HCT116 (cell line): ENCODE data around the gene RAPGEF2. TPM values are rescaled to one million over a fixed set of nuclear protein-coding genes. Genes with fewer than 3 reads are reported as not detected.

ENCODE experiments used
- ATAC-seq: fragments of 200-7000 bp; cut with Tn5 transposase; 2 replicates; pipeline ENCODE4 v1.9.1; 2020; ENCODE audit warnings: mild to moderate bottlenecking, moderate library complexity
- BruUV-seq: library from RNA; stranded (reverse); fragments of 400-500 nt; replicated peaks from 2 replicates; lab custom pipeline; 2021; lab: Mats Ljungman, UMichigan
- CTCF ChIA-PET: fragments of 300-600 bp; sonication (Branson Sonifier 250); formaldehyde crosslinking; loops from one replicate; lab custom pipeline; 2021; ENCODE audit warnings: antibody characterized with exemption; lab: Charles Lee
- POLR2A ChIA-PET: fragments of 300-600, 350-600 bp; sonication (Branson Sonifier 250); formaldehyde crosslinking; loops from one replicate; lab custom pipeline; 2021; ENCODE audit warnings: antibody characterized with exemption; lab: Charles Lee
- RAD21 ChIA-PET, 2 experiments: fragments of 300-600 bp; sonication (Branson Sonifier 250); formaldehyde crosslinking; loops; one replicate each; lab custom pipeline; 2023; ENCODE audit warnings: low total read pairs in 2 of 2; ENCODE audit not compliant: uncharacterized antibody in 2 of 2, unreplicated experiment in 2 of 2, low non-redundant PET in 1 of 2; lab: Charles Lee
- DNase-seq: peaks from one replicate; pipeline ENCODE4 v3.0.0-alpha.2; 2010; ENCODE audit warnings: low read depth, low spot score
- H2AFZ ChIP-seq: fragments of 200-600 bp; shearing (Covaris generic), sonication (generic); 2 replicates; pipeline ENCODE4 v1.6.1; 2017; ENCODE audit warnings: low read depth, mixed run types, mixed read lengths, antibody characterized with exemption, low read length; ENCODE audit not compliant: poor library complexity, severe bottlenecking
- H3K27ac ChIP-seq: 2 replicates; pipeline ENCODE4 v1.5.1; 2012; ENCODE audit warnings: low read depth, low read length
- H3K27me3 ChIP-seq: fragments of 200-600 bp; sonication (generic); 2 replicates; pipeline ENCODE4 v1.6.1; 2016; ENCODE audit warnings: mixed run types, low read length, mixed read lengths; ENCODE audit not compliant: insufficient read depth
- H3K36me3 ChIP-seq, 2 experiments: fragments of 200-500 bp in 1 of 2; fragments of 200-600 bp in 1 of 2; sonication (Bioruptor generic) in 1 of 2; sonication (generic) in 1 of 2; 2 replicates each; pipeline versions ENCODE4 v1.5.1 to v1.6.1; 2014 to 2016; ENCODE audit warnings: low read length in 2 of 2, inconsistent platforms in 1 of 2, mixed read lengths in 1 of 2, mixed run types in 1 of 2; ENCODE audit not compliant: insufficient read depth in 2 of 2, control insufficient read depth in 1 of 2
- H3K4me1 ChIP-seq, 2 experiments: fragments of 200-600 bp in 1 of 2; sonication (generic) in 1 of 2; 2 replicates each; pipeline versions ENCODE4 v1.5.1 to v1.6.1; 2012 to 2017; ENCODE audit warnings: low read length in 2 of 2, inconsistent platforms in 1 of 2, mild to moderate bottlenecking in 1 of 2, mixed read lengths in 1 of 2, mixed run types in 1 of 2, moderate library complexity in 1 of 2; ENCODE audit not compliant: insufficient read depth in 2 of 2, control insufficient read depth in 1 of 2
- H3K4me2 ChIP-seq: fragments of 200-600 bp; sonication (generic); 2 replicates; pipeline ENCODE4 v1.6.1; 2017; ENCODE audit warnings: mixed run types, low read length, mixed read lengths
- H3K4me3 ChIP-seq, 2 experiments: fragments of 200-600 bp in 1 of 2; sonication (generic) in 1 of 2; replicated peaks in 1 of 2; 2 replicates each; pipeline ENCODE4 v1.5.1; 2011 to 2016; ENCODE audit warnings: low read length in 2 of 2, control low read depth in 1 of 2, low read depth in 1 of 2, mild to moderate bottlenecking in 1 of 2, mixed read lengths in 1 of 2, mixed run types in 1 of 2
- H3K79me2 ChIP-seq: fragments of 200-600 bp; sonication (generic); 2 replicates; pipeline ENCODE4 v1.6.1; 2017; ENCODE audit warnings: mild to moderate bottlenecking, mixed run types, low read length, moderate library complexity, mixed read lengths; ENCODE audit not compliant: insufficient read depth
- H3K9ac ChIP-seq: fragments of 200-600 bp; sonication (generic); 2 replicates; pipeline ENCODE4 v1.6.1; 2016; ENCODE audit warnings: low read length, mixed read lengths
- H3K9me2 ChIP-seq: fragments of 200-600 bp; sonication (generic), shearing (Covaris generic); 2 replicates; pipeline ENCODE4 v1.6.1; 2017; ENCODE audit warnings: mixed run types, mild to moderate bottlenecking, moderate library complexity; ENCODE audit not compliant: insufficient read depth
- H3K9me3 ChIP-seq, 2 experiments: fragments of 200-500 bp in 1 of 2; fragments of 200-600 bp in 1 of 2; sonication (Bioruptor generic) in 1 of 2; sonication (generic) in 1 of 2; 2 replicates each; pipeline ENCODE4 v1.6.1; 2014 to 2017; ENCODE audit warnings: low read length in 2 of 2, mixed read lengths in 2 of 2, inconsistent platforms in 1 of 2, low read depth in 1 of 2, mild to moderate bottlenecking in 1 of 2, mixed run types in 1 of 2, moderate library complexity in 1 of 2; ENCODE audit not compliant: control insufficient read depth in 1 of 2, insufficient read depth in 1 of 2
- H4K20me1 ChIP-seq: fragments of 200-600 bp; sonication (generic), shearing (Covaris generic); 2 replicates; pipeline ENCODE4 v1.6.1; 2017; ENCODE audit warnings: mixed run types, mild to moderate bottlenecking, moderate library complexity; ENCODE audit not compliant: insufficient read depth
- ATF3 ChIP-seq: IDR thresholded peaks from 2 replicates; pipeline ENCODE4 v1.6.1; 2012
- CBX3 ChIP-seq: IDR thresholded peaks from 2 replicates; pipeline ENCODE4 v1.6.1; 2012; ENCODE audit warnings: low read depth
- CEBPB ChIP-seq: IDR thresholded peaks from 2 replicates; pipeline ENCODE4 v1.6.1; 2012; ENCODE audit warnings: low read depth
- EZH2 ChIP-seq: fragments of 200-600 bp; sonication (generic); IDR thresholded peaks from 2 replicates; pipeline ENCODE4 v1.6.1; 2017; ENCODE audit warnings: antibody characterized with exemption, mixed run types
- EZH2phosphoT487 ChIP-seq: fragments of 200-600 bp; IDR thresholded peaks from 2 replicates; pipeline ENCODE4 v1.6.1; 2018; ENCODE audit warnings: antibody characterized with exemption, borderline replicate concordance
- JUND ChIP-seq: IDR thresholded peaks from 2 replicates; pipeline ENCODE4 v1.6.1; 2012
- POLR2A ChIP-seq: IDR thresholded peaks from 2 replicates; pipeline ENCODE4 v1.7.0; 2011; ENCODE audit warnings: borderline replicate concordance; ENCODE audit not compliant: insufficient read depth, insufficient read length; ENCODE audit errors: extremely low read depth
- RAD21 ChIP-seq: IDR thresholded peaks from 2 replicates; pipeline ENCODE4 v1.6.1; 2012; ENCODE audit warnings: low read depth, mild to moderate bottlenecking
- SRF ChIP-seq: IDR thresholded peaks from 2 replicates; pipeline ENCODE4 v1.6.1; 2012; ENCODE audit warnings: low read depth
- TCF7L2 ChIP-seq: IDR thresholded peaks from 2 replicates; pipeline ENCODE4 v1.7.0; 2011; ENCODE audit warnings: borderline replicate concordance, inconsistent platforms; ENCODE audit not compliant: insufficient read depth, insufficient read length; ENCODE audit errors: extremely low read depth
- YY1 ChIP-seq: IDR thresholded peaks from 2 replicates; pipeline ENCODE4 v1.6.1; 2011; ENCODE audit warnings: low read length, low read depth, moderate library complexity, mild to moderate bottlenecking; ENCODE audit not compliant: insufficient replicate concordance; ENCODE audit errors: extremely low read depth
- ZBTB33 ChIP-seq: IDR thresholded peaks from 2 replicates; pipeline ENCODE4 v1.6.1; 2011; ENCODE audit warnings: mild to moderate bottlenecking, low read length, moderate library complexity; ENCODE audit not compliant: insufficient replicate concordance; ENCODE audit errors: extremely low read depth
- ZFX ChIP-seq: fragments of 450-650 bp; IDR thresholded peaks from 2 replicates; pipeline ENCODE4 v1.6.1; 2017
- intact Hi-C: fragments of 100-400 bp; cut with micrococcal nuclease; formaldehyde crosslinking; loops from 2 replicates; pipeline ENCODE4 v1.10.0; 2022
- total RNA-seq: library from RNA; stranded (reverse); gene quantifications from one replicate; pipeline ENCODE4 v1.2.1, GENCODE V29; 2021; ENCODE audit not compliant: unreplicated experiment

The RAPGEF2 gene
- total RNA-seq, 1 experiment from 2014 or later: 21.2 TPM

- Histone ChIP-seq H4K20me1 (no peaks in the 10 kb centered on the region), H3K36me3 (no peaks in the 10 kb centered on the region), H3K79me2 (peaks cover 3% of the 10 kb centered on the region), H3K4me3 (no peak overlapping the region), H2AFZ (no peak overlapping the region), H3K27me3 (no peaks in the 10 kb centered on the region), H3K4me1 (peaks cover 11 to 16% of the 10 kb centered on the region in 2 experiments; a peak in 3 of 4 replicates), H3K4me2 (no peak overlapping the region), H3K27ac (no peak overlapping the region), H3K9me2 (no peaks in the 10 kb centered on the region), H3K9ac (no peak overlapping the region), H3K9me3 (no peaks in the 10 kb centered on the region)
- ATAC-seq (no peak), DNase-seq (no peak)
- TF ChIP-seq EZH2phosphoT487: no peak
- TF ChIP-seq TCF7L2: no peak
- no peak for TF ChIP-seq POLR2A
- no peak for TF ChIP-seq EZH2
- no peak for TF ChIP-seq YY1
- no peak for TF ChIP-seq RAD21
- no peak for TF ChIP-seq ZBTB33
- TF ChIP-seq CEBPB: no peak
- TF ChIP-seq SRF: no peak
- no peak for TF ChIP-seq ATF3
- no peak for TF ChIP-seq JUND
- TF ChIP-seq ZFX: no peak
- TF ChIP-seq CBX3: no peak
- BruUV-seq: no TSS peak
- ChIA-PET POLR2A (interaction anchor here (0.6 kb wide), 1 partner anchor 320 kb away, joined by 3 read pairs; no protein-coding TSS in a partner anchor), RAD21 (no interaction called here), CTCF (interaction anchor here (1.2 kb wide), 1 partner anchor 321 kb away, joined by 5 read pairs; no protein-coding TSS in a partner anchor)
- intact Hi-C loops: loop anchor here (5.0 to 10.0 kb wide), 2 partner anchors 76 to 173 kb away; partner anchors contain the start of gene RAPGEF2
These were observed 75.3 kb downstream of the RAPGEF2 start for GRCh38 chr4:159178151-159178546.
